Activated CD4-positive, alpha-beta T cell treated with anti-CD3 and anti-CD28 coated beads, Interleukin-2, Interleukin-4, amounts not matched to agents 100 ng/mL and 50 ng/mL, durations not matched to agents 16 hours and 8 hours (primary cell): ENCODE results near the gene SIPA1L2.
"Not testable (repeated sequence)": the region's sequence is repeated elsewhere in the genome, so short reads cannot be mapped to it uniquely, and the experiment has no call there.

Source experiments
- DNase-seq: peaks from one replicate; pipeline ENCODE4 v3.0.0-alpha.2; 2020; ENCODE audit warnings: low spot score

The SIPA1L2 gene

GRCh38 chr1:232615306-232615800 lies 14.6 kb downstream of the SIPA1L2 start:
- no peak for DNase-seq

DNA sequence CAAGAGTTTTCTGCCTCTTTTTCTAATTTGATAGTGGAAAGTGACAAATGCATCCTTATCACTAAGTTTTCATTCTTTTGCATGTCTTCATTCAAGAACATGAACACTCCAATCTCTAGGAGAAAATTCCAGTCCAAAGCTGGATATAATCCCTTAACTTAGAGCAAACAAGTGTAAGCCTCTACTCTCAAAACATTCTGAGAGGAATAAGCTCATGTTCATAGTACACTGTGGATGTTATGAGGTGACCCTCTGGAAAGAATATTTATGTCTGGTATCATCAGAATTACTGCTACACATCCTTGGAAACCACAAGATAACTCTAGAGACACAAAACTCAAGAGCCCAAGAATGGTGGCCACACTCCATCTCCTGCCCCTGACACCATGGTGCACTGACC lies 15.1 kb downstream of the SIPA1L2 start:
- DNase-seq = no peak

- no peak for DNase-seq
These were observed 16.1 kb downstream of the SIPA1L2 start for GRCh38 chr1:232613752-232614381.

DNA sequence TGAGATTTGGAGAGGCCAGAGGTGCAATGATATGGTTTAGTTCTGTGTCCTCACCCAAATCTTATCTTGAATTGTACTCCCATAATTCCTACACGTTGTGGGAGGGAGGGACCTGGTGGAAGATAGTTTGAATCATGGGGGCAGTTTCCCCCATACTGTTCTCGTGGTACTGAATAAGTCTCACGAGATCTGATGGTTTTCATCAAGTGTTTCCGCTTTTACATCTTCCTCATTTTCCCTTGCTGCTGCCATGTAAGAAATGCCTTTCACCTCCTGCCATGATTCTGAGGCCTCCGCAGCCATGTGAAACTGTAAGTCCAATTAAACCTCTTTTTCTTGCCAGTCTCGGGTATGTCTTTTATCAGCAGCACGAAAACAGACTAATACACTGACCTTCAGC lies 17.1 kb downstream of the SIPA1L2 start:
- DNase-seq = not testable (repeated sequence)

GRCh38 chr1:232611834-232612233 lies 18.1 kb downstream of the SIPA1L2 start:
- DNase-seq = no peak

DNA sequence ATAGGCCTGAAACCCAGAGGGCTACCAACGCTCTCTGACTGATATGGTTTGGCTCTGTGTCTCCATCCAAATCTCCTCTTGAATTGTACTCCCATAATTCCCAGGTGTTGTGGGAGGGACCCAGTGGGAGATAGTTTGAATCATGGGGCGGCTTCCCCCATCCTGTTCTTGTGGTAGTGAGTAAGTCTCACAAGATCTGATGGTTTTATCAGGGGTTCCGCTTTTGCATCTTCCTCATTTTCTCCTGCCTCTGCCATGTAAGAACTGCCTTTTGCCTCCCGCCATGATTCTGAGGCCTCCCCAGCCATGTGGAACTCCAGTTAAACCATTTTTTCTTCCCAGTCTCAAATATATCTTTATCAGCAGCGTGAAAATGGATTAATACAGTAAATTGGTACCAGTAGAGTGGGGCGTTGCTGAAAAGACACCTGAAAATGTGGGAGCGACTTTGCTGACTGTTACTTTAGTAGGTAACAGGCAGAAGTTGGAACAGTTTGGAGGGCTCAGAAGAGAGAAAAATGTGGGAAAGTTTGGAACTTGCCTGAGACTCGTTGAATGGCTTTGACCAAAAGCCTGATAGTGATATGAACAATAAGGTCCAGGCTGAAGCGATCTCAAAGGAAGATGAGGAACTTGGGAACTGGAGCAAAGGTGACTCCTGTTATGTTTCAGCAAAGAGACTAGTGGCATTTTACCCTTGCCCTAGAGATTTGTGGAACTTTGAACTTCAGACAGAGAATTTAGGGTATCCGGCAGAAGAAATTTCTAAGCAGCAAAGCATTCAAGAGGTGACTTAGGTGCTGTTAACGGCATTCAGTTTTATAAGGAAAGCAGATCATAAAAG lies 18.8 kb downstream of the SIPA1L2 start:
- not testable (repeated sequence) for DNase-seq

DNA sequence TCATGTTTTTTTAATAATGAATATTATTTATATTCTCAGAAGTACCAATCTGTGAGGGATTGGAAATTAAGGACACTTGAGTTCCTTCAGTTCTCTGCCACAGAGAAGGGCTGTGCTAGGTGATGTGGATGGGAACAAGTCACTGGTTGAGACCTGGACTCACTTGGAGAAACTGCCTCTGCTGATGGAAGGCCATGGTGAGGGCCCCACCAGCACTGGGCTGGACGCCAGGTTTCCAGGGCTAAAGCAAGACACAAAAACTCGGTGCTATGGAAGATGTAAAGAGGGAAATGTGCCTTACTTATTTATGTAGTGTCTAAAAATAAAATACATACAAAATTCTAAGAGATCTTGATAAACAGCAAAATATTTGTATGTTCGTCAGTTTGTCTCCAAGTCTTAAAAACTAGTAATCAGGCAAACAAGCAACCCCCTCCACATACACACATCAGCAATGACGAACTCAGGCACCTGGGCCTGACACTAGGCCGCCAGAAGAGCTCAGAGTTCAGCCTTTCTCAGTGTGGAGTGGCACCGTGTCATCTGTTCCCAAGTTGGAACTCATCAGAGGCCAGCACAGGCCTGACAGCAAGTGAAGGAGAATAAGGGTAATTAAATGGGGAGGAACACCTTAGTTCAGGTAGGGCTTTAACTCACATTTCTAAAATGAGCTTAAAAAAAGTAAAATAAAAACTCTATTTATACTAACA lies 19.6 kb downstream of the SIPA1L2 start:
- DNase-seq = no peak

DNA sequence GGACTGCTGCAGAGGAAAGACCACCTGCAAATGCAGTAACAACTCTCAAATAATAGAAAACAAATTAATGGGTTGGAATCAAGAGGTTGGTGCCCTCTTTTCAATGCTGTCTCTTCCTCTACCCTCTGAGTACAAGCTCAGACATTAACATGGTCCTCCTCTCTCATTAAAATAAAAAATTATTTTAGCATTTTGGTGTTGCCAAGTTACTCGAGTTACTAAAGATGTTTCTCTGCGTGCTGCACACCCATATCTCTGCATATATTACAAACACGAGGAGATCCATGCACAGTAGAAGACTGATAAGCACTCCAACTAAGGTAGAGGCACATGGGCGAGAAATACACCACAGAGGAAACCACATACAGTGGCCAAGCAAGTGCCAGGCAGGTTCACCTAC lies 21.5 kb downstream of the SIPA1L2 start:
- no peak for DNase-seq

GRCh38 chr1:232602622-232603021 lies 27.3 kb downstream of the SIPA1L2 start:
- DNase-seq = no peak

GRCh38 chr1:232600424-232601258 lies 29.3 kb downstream of the SIPA1L2 start:
- DNase-seq = peak; percentile 32

DNA sequence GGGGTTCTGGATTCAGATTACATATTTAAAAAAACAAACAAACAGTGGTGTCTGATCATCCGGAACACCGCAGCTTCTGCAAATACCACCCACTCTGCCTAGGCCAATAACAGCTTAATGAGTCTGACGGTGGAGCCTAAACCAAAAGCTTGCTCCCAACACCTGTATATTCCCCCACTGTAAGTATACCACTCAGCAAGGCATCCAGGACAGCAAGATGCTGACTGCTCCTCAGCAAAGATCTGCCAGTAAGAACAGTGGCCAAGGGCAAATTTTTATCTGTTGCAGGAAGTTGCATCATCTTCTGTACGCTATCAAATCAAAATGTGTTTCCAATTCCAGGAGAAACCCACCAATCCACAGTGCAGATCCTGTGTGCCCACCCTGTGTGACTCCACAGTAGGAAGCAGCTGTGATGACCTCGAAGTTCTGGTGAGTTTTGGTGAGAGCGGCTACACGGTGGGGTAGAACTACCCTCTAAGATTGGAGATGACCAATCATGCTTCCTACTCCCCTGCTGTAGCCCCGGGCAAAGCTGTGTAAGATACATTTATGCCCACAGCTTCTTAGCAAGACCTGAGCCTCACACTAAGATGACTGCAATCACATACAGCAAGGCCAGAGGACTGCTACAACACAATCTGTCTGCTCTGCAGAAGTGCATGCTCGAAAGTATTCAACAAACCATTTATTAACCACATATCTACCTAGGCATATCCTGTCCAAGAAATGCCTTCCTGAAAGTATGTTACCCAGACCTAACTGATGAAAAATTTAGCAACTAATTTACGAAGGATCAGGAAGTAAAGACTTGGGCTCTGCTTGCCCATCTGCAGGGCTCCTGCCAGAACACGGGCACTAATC lies 30.5 kb downstream of the SIPA1L2 start:
- peak; percentile 15 for DNase-seq

- no peak for DNase-seq
These were observed 31.1 kb downstream of the SIPA1L2 start for GRCh38 chr1:232598837-232599177.

DNA sequence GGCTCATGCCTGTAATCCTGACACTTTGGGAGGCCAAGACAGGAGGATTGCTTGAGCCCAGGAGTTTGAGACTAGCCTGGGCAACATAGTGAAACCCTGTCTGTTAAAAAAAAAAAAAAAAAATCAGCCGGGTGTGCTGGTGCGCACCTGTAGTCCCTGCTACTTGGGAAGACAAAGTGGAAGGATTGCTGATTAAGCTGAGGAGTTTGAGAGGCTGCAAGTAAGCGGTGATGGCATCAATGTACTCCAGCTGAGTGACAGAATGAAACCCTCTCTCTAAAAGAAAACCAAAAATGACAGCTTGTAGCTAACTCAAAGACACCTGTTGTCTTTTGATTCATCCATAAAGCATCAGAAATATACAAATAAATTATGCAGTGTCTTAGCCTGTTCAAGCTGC lies 31.8 kb downstream of the SIPA1L2 start:
- no peak for DNase-seq

GRCh38 chr1:232597721-232598120 lies 32.2 kb downstream of the SIPA1L2 start:
- DNase-seq = no peak

- DNase-seq = no peak
These were observed 33.1 kb downstream of the SIPA1L2 start for GRCh38 chr1:232596666-232597303.

- DNase-seq = no peak
These were observed 34.9 kb downstream of the SIPA1L2 start for GRCh38 chr1:232594768-232595698.

DNA sequence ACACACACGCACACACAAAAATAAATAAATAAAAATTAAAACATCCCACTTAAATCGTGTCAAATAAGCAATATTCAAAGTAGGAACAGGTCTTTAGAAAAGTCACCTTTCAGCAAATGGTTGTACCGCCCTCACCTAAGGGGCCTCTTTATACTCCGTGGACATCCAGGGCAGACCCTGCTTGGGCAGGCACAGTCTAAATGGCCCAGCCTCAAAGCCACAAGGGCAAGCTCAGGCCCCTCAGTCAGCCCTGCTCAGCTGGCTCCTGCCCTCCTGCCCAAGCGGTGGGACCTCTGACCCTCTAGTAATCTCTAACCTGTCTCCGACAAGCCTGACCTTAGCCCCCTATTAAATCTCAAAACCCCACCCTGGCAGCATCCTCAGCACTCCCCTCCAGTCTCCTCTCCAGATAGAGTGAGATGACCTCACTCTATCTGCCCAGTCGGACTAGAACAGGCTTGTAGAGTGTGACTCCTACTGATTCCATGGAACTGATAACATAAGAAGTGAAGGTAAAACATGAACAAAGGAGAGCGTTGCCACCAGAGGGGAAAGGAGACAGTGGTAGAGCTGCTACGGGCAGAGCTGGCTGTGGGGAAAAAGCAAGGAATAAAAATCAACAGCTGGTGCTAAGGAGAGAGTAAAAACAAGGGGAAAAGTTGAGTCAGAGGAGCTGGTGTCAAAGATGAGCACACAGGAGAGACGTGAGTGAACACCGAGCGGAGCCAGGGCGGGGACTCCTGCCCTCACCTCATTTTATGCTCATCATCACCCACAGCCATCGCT lies 36.0 kb downstream of the SIPA1L2 start:
- no peak for DNase-seq

GRCh38 chr1:232591344-232591743 lies 38.6 kb downstream of the SIPA1L2 start:
- DNase-seq = no peak

DNA sequence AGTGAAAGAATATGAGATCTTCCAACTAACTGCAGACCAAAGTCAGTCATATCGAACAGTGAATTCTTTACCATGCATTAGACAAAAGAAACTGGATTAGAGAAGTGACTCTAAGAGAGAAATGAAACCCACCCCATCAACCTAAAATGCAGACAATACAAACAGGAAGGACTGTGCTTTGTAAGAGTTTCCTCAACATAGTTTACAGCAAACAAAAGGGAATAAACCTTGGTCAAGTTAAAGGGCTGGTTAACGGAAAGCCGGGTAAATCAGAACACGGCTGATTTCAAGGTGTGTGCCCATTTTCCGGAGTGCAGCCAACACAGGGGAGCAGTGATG lies 39.2 kb downstream of the SIPA1L2 start:
- DNase-seq = no peak
